Activated naive CD4-positive, alpha-beta T cell treated with anti-CD3 and anti-CD28 coated beads, Interleukin-2, amount 50 U/mL, for 24 hours (primary cell): ENCODE results near the gene KCNJ2.

ENCODE experiments used
- H3K27ac Mint-ChIP-seq: one replicate; pipeline ENCODE4 v1.8.0; 2021; ENCODE audit warnings: mild to moderate bottlenecking, mixed read lengths
- H3K27me3 Mint-ChIP-seq: one replicate; pipeline ENCODE4 v1.8.0; 2021; ENCODE audit warnings: mixed read lengths
- H3K36me3 Mint-ChIP-seq: one replicate; pipeline ENCODE4 v1.8.0; 2021; ENCODE audit warnings: mixed read lengths
- H3K4me1 Mint-ChIP-seq: one replicate; pipeline ENCODE4 v1.8.0; 2021; ENCODE audit warnings: mixed read lengths
- H3K4me3 Mint-ChIP-seq: one replicate; pipeline ENCODE4 v1.8.0; 2021; ENCODE audit warnings: mild to moderate bottlenecking, mixed read lengths
- H3K9me3 Mint-ChIP-seq: one replicate; pipeline ENCODE4 v1.8.0; 2021; ENCODE audit warnings: mixed read lengths

The KCNJ2 gene

DNA sequence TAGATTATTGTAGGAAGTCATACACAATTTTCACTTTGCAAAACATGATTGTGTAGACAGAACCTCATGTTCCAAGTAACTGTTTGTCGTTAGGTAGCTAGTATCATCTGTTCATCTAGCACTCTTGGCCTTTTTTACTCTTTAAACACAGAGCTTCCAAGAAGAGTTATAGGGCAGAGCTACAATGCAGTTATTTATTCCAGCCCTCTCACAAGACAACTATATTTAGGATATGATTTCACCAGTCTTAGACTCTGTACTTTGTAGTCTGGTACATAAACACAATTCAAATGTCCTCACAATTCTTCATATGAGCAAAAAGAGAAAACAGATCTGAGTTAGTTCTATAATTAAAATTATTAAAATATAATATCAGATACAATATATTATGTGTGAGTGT, 37.9 kb downstream of the KCNJ2 start:
- no peaks in the 10 kb centered on the region for H3K4me1 Mint-ChIP-seq
- no peaks in the 10 kb centered on the region for H3K27me3 Mint-ChIP-seq
- no peaks in the 10 kb centered on the region for H3K36me3 Mint-ChIP-seq
- H3K27ac Mint-ChIP-seq, result no peak overlapping the region
- H3K4me3 Mint-ChIP-seq, result no peak overlapping the region
- H3K9me3 Mint-ChIP-seq, result no peaks in the 10 kb centered on the region

DNA sequence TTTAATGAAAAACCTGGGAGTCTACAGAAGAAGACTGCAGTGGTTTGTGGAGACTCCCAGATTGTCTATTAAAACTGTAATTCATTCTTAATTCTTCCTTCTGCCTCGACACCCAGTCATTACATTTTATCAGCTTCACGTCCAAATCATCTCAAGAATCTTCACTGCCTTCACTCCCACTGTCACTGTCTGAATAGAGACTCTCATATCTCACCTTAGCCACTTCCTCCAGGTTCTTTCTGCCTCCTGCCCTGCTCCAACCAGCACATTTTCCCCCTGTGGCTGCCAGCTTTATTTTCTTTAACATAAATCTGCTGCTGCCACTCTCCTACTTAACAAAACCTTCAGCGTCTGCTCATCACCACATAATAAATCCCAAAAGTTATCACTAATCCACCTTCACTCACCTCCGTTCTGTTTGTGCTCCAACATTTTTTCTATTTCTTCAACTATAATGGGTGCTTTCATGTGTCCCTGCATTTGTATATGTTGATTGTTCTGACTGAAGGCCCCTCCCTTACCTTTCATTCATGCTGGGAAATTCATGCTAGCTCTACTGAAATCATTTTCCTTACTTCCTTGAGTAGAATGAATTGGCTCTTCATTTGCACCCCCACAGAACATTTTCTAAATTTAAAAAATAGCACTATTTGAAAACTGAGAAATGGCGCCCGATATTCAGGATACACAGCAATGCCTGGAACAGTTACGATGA, 38.9 kb downstream of the KCNJ2 start:
- H3K36me3 Mint-ChIP-seq, result no peaks in the 10 kb centered on the region
- no peak overlapping the region for H3K4me3 Mint-ChIP-seq
- no peaks in the 10 kb centered on the region for H3K27me3 Mint-ChIP-seq
- no peak overlapping the region for H3K27ac Mint-ChIP-seq
- H3K4me1 Mint-ChIP-seq, result no peaks in the 10 kb centered on the region
- H3K9me3 Mint-ChIP-seq, result no peaks in the 10 kb centered on the region

DNA sequence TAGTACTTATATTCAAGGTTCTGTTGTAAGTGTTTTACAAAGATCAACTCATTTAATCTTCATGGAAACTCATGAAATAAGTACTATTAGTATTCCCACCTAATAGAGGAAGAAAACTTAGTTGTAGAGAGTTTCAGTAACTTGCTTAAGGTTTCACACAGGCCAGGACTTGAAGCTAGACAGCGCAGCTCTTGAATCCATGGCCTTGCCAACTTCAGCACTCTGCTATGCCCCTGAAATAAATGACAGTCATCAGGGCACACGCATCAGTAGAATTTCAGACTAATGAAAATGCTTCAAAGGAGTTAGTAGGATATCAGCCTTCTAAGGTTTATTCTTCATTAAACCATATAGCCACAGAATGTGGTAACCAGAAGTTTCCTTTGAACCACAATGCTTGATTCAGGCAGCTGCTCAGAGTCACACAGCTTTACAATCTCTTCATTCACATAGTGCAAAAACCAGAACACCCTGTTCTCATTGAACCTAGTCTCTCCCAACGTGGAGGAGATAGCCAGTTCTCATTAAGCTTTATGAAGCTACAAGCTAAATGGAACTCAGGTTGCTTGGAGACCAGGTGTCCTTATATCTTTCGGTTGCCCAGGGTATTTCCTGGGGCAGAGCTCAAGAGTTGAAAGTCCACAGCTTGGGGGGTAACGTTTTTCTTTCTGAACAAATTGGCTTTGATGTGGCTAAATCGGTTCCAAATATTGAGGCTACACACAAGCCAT, 39.7 kb downstream of the KCNJ2 start:
- H3K4me3 Mint-ChIP-seq, result no peak overlapping the region
- H3K27ac Mint-ChIP-seq, result no peak overlapping the region
- H3K27me3 Mint-ChIP-seq, result no peaks in the 10 kb centered on the region

DNA sequence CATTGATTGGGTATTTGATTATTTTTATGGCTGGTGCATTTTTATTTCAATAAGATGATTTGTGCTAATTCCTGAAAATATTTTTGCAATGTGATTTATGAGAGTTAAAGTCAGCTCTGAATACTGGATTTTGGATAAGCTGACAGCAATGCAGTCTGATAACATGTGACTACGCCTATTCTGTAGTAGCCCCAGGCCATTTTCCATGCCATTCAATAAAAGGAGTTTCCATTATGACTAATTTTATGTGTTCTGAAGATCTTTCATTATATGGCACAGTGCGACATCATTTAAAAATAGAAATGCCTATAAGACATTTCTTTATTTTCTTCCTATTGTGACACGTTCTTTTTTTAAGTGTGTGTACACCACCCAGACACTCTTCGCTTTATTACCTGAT, 46.3 kb downstream of the KCNJ2 start:
- Mint-ChIP-seq H3K4me3 (no peak overlapping the region), H3K27me3 (peaks cover 3% of the 10 kb centered on the region), H3K9me3 (no peaks in the 10 kb centered on the region), H3K27ac (no peak overlapping the region), H3K4me1 (no peaks in the 10 kb centered on the region), H3K36me3 (no peaks in the 10 kb centered on the region)

More for the DNA sequence above, 39.7 kb downstream of the KCNJ2 start:
- Mint-ChIP-seq H3K9me3 (no peaks in the 10 kb centered on the region), H3K4me1 (no peaks in the 10 kb centered on the region), H3K36me3 (no peaks in the 10 kb centered on the region)

DNA sequence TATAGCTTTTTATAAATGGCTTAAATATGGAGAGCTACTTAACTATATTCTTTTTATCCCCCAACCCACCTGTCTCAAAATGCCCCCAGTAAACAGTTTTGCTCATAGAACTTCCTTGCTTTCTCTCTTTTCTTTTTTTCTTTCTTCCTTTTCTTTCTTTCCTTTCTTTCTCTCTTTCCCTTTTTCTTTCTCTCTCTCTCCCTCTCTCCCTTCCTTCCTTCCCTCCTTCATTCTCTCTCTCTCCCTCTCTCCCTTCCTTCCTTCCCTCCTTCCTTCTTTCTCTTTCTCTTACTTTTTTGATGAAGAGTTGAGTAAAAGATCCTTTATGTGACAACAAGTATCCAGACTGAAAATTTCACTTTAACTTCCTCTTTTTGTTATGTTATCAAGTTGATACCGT, 48.2 kb downstream of the KCNJ2 start:
- no peak overlapping the region for H3K27ac Mint-ChIP-seq
- H3K27me3 Mint-ChIP-seq, result peaks cover 3% of the 10 kb centered on the region
- no peaks in the 10 kb centered on the region for H3K4me1 Mint-ChIP-seq
- H3K9me3 Mint-ChIP-seq, result no peaks in the 10 kb centered on the region
- H3K4me3 Mint-ChIP-seq, result no peak overlapping the region
- H3K36me3 Mint-ChIP-seq, result no peaks in the 10 kb centered on the region

DNA sequence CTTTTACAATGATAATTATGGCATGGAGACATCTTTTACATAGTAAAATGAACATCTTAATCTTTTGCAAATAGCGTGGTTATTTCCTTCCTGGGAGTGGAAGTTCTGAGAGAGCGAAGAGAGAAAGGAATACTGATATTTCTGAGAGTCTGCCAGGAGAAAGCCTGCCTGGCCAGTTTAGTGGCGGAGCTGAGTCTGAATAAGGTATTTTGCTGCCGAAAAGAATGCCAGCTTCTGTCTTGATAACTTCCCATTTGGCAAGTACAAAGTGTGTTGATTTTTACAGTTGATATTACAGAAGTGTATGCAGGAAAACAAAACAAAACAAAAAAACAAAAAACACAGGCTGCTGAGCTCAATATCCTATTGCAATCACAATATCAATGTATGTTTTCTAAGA, 55.9 kb downstream of the KCNJ2 start:
- no peak overlapping the region for H3K4me3 Mint-ChIP-seq
- H3K4me1 Mint-ChIP-seq, result no peaks in the 10 kb centered on the region
- H3K27me3 Mint-ChIP-seq, result no peaks in the 10 kb centered on the region
- H3K9me3 Mint-ChIP-seq, result no peaks in the 10 kb centered on the region
- H3K36me3 Mint-ChIP-seq, result no peaks in the 10 kb centered on the region
- H3K27ac Mint-ChIP-seq, result no peak overlapping the region
